GM15510 (cell line): ENCODE measurements around the gene JAKMIP1.

Experiments
- POLR2A ChIP-seq: IDR thresholded peaks from 3 replicates; pipeline ENCODE4 v1.6.1; 2011; ENCODE audit warnings: borderline replicate concordance; ENCODE audit not compliant: insufficient read length; ENCODE audit errors: extremely low read depth

JAKMIP1 gene

GRCh38 chr4:6160536-6160935 lies 39.8 kb downstream of the JAKMIP1 start:
- TF ChIP-seq POLR2A = no peak

- TF ChIP-seq POLR2A = no peak
Observed at GRCh38 chr4:6157926-6158325, 42.4 kb downstream of the JAKMIP1 start.

GRCh38 chr4:6155996-6156750 lies 44.2 kb downstream of the JAKMIP1 start:
- no peak for TF ChIP-seq POLR2A

GRCh38 chr4:6154875-6155274 lies 45.5 kb downstream of the JAKMIP1 start:
- no peak for TF ChIP-seq POLR2A

- no peak for TF ChIP-seq POLR2A
Observed at GRCh38 chr4:6153874-6154273, 46.5 kb downstream of the JAKMIP1 start.

- no peak for TF ChIP-seq POLR2A
Observed at GRCh38 chr4:6152869-6153705, 47.3 kb downstream of the JAKMIP1 start.

- no peak for TF ChIP-seq POLR2A
Observed at GRCh38 chr4:6150046-6150735, 50.2 kb downstream of the JAKMIP1 start.

- TF ChIP-seq POLR2A = no peak
Observed at GRCh38 chr4:6148506-6149205, 51.7 kb downstream of the JAKMIP1 start.

GRCh38 chr4:6147441-6147840 lies 52.9 kb downstream of the JAKMIP1 start:
- TF ChIP-seq POLR2A = no peak

- no peak for TF ChIP-seq POLR2A
Observed at GRCh38 chr4:6143603-6144181, 56.7 kb downstream of the JAKMIP1 start.

- TF ChIP-seq POLR2A = no peak
Observed at GRCh38 chr4:6142935-6143602, 57.3 kb downstream of the JAKMIP1 start.

- no peak for TF ChIP-seq POLR2A
Observed at GRCh38 chr4:6142511-6142910, 57.8 kb downstream of the JAKMIP1 start.

GRCh38 chr4:6141554-6141953 lies 58.8 kb downstream of the JAKMIP1 start:
- TF ChIP-seq POLR2A = no peak

GRCh38 chr4:6137747-6138135 lies 62.6 kb downstream of the JAKMIP1 start:
- TF ChIP-seq POLR2A = no peak
